ENCODE results near the gene SP140.

The SP140 gene

GRCh38 chr2:230343747-230344146, 118.2 kb downstream of the SP140 start:
- Histone ChIP-seq H3K9me2 (replicated peaks; ENCODE audit: insufficient read depth, low read length) (no peaks in the 10 kb centered on the region), H3K9ac (ENCODE audit: low read length) (no peak overlapping the region), H3F3A (ENCODE audit: insufficient read depth, low read length) (0 out of 2 replicates have a peak, but pooled peaks cover 3% of the 10 kb centered on the region), H3K4me3 (ENCODE audit: low read length) (no peak overlapping the region), H3K36me3 (replicated peaks; ENCODE audit: insufficient read depth, low read length) (no peaks in the 10 kb centered on the region), H2AFZ (ENCODE audit: low read length) (no peak overlapping the region), H3K27me3 (replicated peaks; ENCODE audit: insufficient read depth, low read length) (no peaks in the 10 kb centered on the region), H3K4me1 (ENCODE audit: low read length) (peaks cover 17% of the 10 kb centered on the region), H3K4me2 (ENCODE audit: low read depth, low read length) (no peak overlapping the region), H3K79me2 (ENCODE audit: low read length) (peaks cover 18% of the 10 kb centered on the region), H3K9me3 (replicated peaks; ENCODE audit: insufficient read depth, low read length) (no peaks in the 10 kb centered on the region), H4K20me1 (ENCODE audit: insufficient read depth, low read length) (no peaks in the 10 kb centered on the region), H3K27ac (ENCODE audit: low read length) (no peak overlapping the region)
- no peak for DNase-seq
- TF ChIP-seq EZH2 (optimal IDR thresholded peaks at IDR 0.05; ENCODE audit: low read depth, low read length): no peak
- TF ChIP-seq EZH2phosphoT487 (IDR thresholded peaks at IDR 0.05; ENCODE audit: low read length): no peak
- no peak for TF ChIP-seq CTCF (IDR thresholded peaks at IDR 0.05; ENCODE audit: low read length)

GRCh38 chr2:230346465-230346864, 120.9 kb downstream of the SP140 start:
- Histone ChIP-seq H3K9ac (ENCODE audit: low read length) (no peak overlapping the region), H2AFZ (ENCODE audit: low read length) (no peak overlapping the region), H3K4me1 (ENCODE audit: low read length) (peaks cover 18% of the 10 kb centered on the region), H3K9me3 (replicated peaks; ENCODE audit: insufficient read depth, low read length) (no peaks in the 10 kb centered on the region), H4K20me1 (ENCODE audit: insufficient read depth, low read length) (no peaks in the 10 kb centered on the region), H3K27me3 (replicated peaks; ENCODE audit: insufficient read depth, low read length) (no peaks in the 10 kb centered on the region), H3K4me2 (ENCODE audit: low read depth, low read length) (no peak overlapping the region), H3K9me2 (replicated peaks; ENCODE audit: insufficient read depth, low read length) (no peaks in the 10 kb centered on the region), H3K79me2 (ENCODE audit: low read length) (peaks cover 26% of the 10 kb centered on the region), H3K27ac (ENCODE audit: low read length) (no peak overlapping the region), H3F3A (ENCODE audit: insufficient read depth, low read length) (0 out of 2 replicates have a peak, but pooled peaks cover 3% of the 10 kb centered on the region), H3K4me3 (ENCODE audit: low read length) (no peak overlapping the region), H3K36me3 (replicated peaks; ENCODE audit: insufficient read depth, low read length) (no peaks in the 10 kb centered on the region)
- no peak for TF ChIP-seq CTCF (IDR thresholded peaks at IDR 0.05; ENCODE audit: low read length)
- TF ChIP-seq EZH2phosphoT487 (IDR thresholded peaks at IDR 0.05; ENCODE audit: low read length): no peak
- no peak for TF ChIP-seq EZH2 (optimal IDR thresholded peaks at IDR 0.05; ENCODE audit: low read depth, low read length)
- DNase-seq: no peak

- Histone ChIP-seq H3K9me2 (replicated peaks; ENCODE audit: insufficient read depth, low read length) (no peaks in the 10 kb centered on the region), H3K36me3 (replicated peaks; ENCODE audit: insufficient read depth, low read length) (no peaks in the 10 kb centered on the region), H3K4me3 (ENCODE audit: low read length) (no peak overlapping the region), H3K4me2 (ENCODE audit: low read depth, low read length) (peak overlapping the region; percentile 44), H2AFZ (ENCODE audit: low read length) (no peak overlapping the region), H4K20me1 (ENCODE audit: insufficient read depth, low read length) (no peaks in the 10 kb centered on the region), H3F3A (ENCODE audit: insufficient read depth, low read length) (0 out of 2 replicates have a peak, but pooled peaks cover 3% of the 10 kb centered on the region), H3K4me1 (ENCODE audit: low read length) (peaks cover 18% of the 10 kb centered on the region), H3K9ac (ENCODE audit: low read length) (no peak overlapping the region), H3K27me3 (replicated peaks; ENCODE audit: insufficient read depth, low read length) (no peaks in the 10 kb centered on the region), H3K27ac (ENCODE audit: low read length) (peak overlapping the region; percentile 57; the same call in 1 of the 2 replicates), H3K9me3 (replicated peaks; ENCODE audit: insufficient read depth, low read length) (no peaks in the 10 kb centered on the region), H3K79me2 (ENCODE audit: low read length) (peaks cover 26% of the 10 kb centered on the region)
- DNase-seq: no peak
- TF ChIP-seq EZH2phosphoT487 (IDR thresholded peaks at IDR 0.05; ENCODE audit: low read length) (no peak), CTCF (IDR thresholded peaks at IDR 0.05; ENCODE audit: low read length) (no peak)
These were observed 121.5 kb downstream of the SP140 start for GRCh38 chr2:230346921-230347533.
